MG63 (cell line): ENCODE results near the gene EHD4. TPM values are rescaled to one million over a fixed set of nuclear protein-coding genes. Genes with fewer than 3 reads are reported as not detected.
A peak's percentile ranks its signal among the peaks of the same experiment; 100 is the strongest.

ENCODE experiments used
- DNase-seq: peaks from one replicate; pipeline ENCODE4 v3.0.0-alpha.2; 2020
- H3K27me3 ChIP-seq: fragments of 250-450 bp; sonication (Bioruptor Pico); 2 replicates; pipeline ENCODE4 v1.5.1; 2020; ENCODE audit warnings: mild to moderate bottlenecking, moderate library complexity
- H3K36me3 ChIP-seq: fragments of 250-450 bp; sonication (Bioruptor Pico); 2 replicates; pipeline ENCODE4 v1.5.1; 2020; ENCODE audit warnings: mild to moderate bottlenecking, moderate library complexity
- H3K4me3 ChIP-seq: fragments of 250-450 bp; sonication (Bioruptor Pico); 2 replicates; pipeline ENCODE4 v1.5.1; 2020; ENCODE audit warnings: mild to moderate bottlenecking, moderate library complexity
- H3K9me3 ChIP-seq: fragments of 250-450 bp; sonication (Bioruptor Pico); 2 replicates; pipeline ENCODE4 v1.5.1; 2020; ENCODE audit warnings: mild to moderate bottlenecking, moderate library complexity
- total RNA-seq: library from RNA; depleted of rRNA; stranded (reverse); fragments of >200 nt; shearing (Covaris generic); gene quantifications from 2 replicates; pipeline ENCODE4 v1.2.3, GENCODE V29; 2014; ENCODE audit warnings: low replicate concordance

The EHD4 gene
- total RNA-seq, 1 experiment from 2014 or later, result 15.9 TPM

DNA sequence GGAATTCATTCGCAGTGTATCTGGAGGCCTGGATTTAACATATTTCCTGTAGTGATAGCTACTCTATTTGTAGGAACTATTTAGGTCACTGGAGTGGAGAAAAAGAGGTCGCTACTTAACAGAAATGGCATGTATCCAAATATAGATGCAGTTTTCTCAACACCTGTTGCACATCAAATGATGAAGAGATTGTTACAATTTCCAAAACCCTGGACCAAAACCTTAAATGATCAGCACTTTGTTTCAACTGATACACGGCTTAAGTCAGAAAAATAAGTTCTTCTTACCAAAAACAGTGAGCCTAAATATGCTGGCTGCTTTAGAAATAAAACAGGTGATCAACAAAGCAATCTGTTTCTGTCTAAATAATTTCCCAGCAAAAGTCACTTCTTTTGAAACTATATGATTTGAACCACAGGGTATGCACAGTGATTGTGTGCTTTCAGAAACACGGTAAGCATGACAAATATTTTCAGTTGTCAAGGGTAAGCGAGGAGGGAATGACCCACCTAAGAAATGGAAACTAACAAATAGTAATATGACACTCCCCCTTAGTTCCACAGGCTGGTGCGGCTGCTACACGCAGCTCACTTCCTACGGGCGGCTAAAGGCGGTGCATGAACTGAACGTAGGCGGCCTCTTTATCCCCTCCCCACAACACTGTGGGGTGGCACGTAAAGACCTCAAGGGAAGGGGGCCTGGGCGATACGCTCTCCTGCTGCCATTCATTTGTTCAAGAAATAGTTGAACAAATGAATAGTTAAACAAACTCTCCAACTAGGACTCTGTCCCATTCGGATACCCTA is 1.1 kb downstream of the EHD4 start:
- Histone ChIP-seq H3K9me3 (no peaks in the 10 kb centered on the region), H3K27me3 (no peaks in the 10 kb centered on the region), H3K36me3 (peaks cover 31% of the 10 kb centered on the region), H3K4me3 (peak overlapping the region; percentile 84)
- DNase-seq, result peak; percentile 67

DNA sequence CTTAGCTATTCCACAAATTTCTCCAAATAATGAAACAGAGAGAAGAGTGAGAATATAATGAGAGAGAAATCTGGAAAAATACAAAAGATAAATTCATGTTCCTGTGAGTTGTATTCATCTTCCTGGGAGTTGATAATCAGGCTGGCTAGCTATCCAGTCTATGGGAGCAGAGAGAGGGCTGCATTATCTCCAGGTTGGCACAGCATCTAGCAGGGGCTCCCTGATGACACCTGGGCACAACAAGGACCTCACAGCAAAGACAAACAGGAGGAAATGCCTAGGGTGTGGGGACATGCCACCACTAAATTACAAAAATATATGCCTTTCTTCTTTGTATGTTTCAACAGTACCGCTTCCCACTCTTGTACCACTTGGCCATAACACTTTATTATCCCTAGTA is 1.9 kb downstream of the EHD4 start:
- H3K36me3 ChIP-seq, result peaks cover 33% of the 10 kb centered on the region

DNA sequence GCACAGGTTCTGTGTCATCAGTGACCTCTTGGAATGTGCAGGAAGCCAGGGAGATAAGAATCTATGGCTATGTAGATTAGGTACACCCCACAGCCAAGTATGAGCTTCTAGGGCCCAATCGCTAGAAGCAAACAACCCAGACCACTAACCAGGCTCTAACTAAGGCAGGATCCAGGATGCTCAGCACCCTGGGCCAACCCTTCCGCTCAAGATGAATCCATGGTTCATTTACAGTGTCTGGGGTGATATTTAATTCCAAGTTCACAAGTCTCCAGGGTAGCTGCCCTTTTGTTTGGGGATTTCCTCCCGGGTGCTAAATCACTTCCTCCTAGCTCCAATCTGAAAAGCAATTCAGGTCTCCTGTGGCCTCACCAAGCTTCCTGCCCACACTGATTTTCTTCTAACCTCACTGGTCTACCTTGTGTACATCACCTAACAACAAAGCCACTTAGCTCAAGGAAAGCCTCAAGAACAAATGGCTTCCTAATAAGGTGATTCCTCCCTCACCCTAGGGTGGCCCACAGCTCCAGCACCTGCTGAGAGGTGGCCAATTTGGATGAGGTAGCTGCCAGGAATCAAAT is 2.4 kb downstream of the EHD4 start:
- Histone ChIP-seq H3K27me3 (no peaks in the 10 kb centered on the region), H3K9me3 (no peaks in the 10 kb centered on the region), H3K4me3 (peak overlapping the region; percentile 84), H3K36me3 (peaks cover 38% of the 10 kb centered on the region)
- no peak for DNase-seq

More for the DNA sequence above, 1.9 kb downstream of the EHD4 start:
- Histone ChIP-seq H3K9me3 (no peaks in the 10 kb centered on the region), H3K4me3 (peak overlapping the region; percentile 84), H3K27me3 (no peaks in the 10 kb centered on the region)
- DNase-seq, result no peak

DNA sequence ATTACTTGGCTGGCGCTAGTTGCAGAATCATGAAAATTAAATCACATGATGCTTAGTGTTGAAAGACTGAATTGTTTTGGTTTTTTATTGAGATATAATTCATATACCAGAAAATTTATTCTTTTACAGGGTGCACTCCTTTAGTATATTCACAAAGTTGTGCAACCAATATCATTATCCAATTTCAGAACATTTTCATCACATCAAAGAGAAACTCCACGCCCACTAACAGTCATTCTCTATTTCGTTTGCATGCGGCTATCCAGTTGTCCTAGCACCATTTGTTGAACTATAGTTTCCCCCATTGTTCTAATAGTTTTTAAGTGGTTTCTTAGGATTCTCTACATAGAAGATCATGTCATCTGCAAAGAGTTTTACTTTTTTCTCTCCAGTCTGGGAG is 3.7 kb downstream of the EHD4 start:
- H3K36me3 ChIP-seq, result peaks cover 43% of the 10 kb centered on the region
- no peak overlapping the region for H3K4me3 ChIP-seq
- no peaks in the 10 kb centered on the region for H3K27me3 ChIP-seq
- no peak for DNase-seq
- no peaks in the 10 kb centered on the region for H3K9me3 ChIP-seq

GRCh38 chr15:41967506-41968206 is 4.7 kb downstream of the EHD4 start:
- no peak for DNase-seq

GRCh38 chr15:41966920-41967465 is 5.4 kb downstream of the EHD4 start:
- Histone ChIP-seq H3K27me3 (no peaks in the 10 kb centered on the region), H3K9me3 (no peaks in the 10 kb centered on the region), H3K36me3 (peaks cover 46% of the 10 kb centered on the region), H3K4me3 (no peak overlapping the region)
- DNase-seq, result no peak

More at GRCh38 chr15:41967506-41968206, 4.7 kb downstream of the EHD4 start:
- H3K36me3 ChIP-seq, result peaks cover 43% of the 10 kb centered on the region
- no peaks in the 10 kb centered on the region for H3K27me3 ChIP-seq
- H3K4me3 ChIP-seq, result no peak overlapping the region
- H3K9me3 ChIP-seq, result no peaks in the 10 kb centered on the region

- H3K4me3 ChIP-seq, result no peak overlapping the region
- DNase-seq, result no peak
- H3K9me3 ChIP-seq, result no peaks in the 10 kb centered on the region
- H3K27me3 ChIP-seq, result no peaks in the 10 kb centered on the region
- H3K36me3 ChIP-seq, result peaks cover 48% of the 10 kb centered on the region
Observed at GRCh38 chr15:41966414-41966812, 5.9 kb downstream of the EHD4 start.

GRCh38 chr15:41965441-41966413 is 6.6 kb downstream of the EHD4 start:
- Histone ChIP-seq H3K27me3 (no peaks in the 10 kb centered on the region), H3K36me3 (peaks cover 42% of the 10 kb centered on the region), H3K4me3 (no peak overlapping the region), H3K9me3 (no peaks in the 10 kb centered on the region)
- peak; percentile 44 for DNase-seq

- DNase-seq, result no peak
- H3K4me3 ChIP-seq, result no peak overlapping the region
- H3K27me3 ChIP-seq, result no peaks in the 10 kb centered on the region
- H3K36me3 ChIP-seq, result peaks cover 44% of the 10 kb centered on the region
- no peaks in the 10 kb centered on the region for H3K9me3 ChIP-seq
Observed at GRCh38 chr15:41961595-41962202, 10.7 kb downstream of the EHD4 start.

DNA sequence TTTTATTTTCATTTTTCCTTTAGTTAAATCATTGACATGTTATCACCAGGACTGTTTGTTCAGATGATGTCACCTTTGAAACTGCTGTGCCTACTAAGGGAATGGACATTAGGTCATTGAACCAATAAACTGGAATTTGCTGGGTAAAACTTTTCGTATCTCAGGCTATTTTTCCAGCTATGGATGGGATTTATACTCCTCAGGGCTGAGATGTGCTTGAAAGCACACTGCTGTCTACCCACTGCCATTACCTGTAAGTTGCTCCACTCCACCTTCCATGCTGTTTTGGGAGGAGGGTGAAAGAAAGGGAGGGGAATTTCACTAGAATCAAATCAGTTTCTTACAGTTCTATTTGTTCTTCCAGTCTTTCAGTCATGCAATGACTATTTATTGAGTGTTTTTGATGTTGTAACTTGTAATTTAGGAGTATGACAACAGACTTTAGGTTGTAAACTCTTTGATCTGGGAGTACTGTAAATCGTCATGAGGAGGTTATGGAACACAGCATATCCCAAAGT is 11.3 kb downstream of the EHD4 start:
- Histone ChIP-seq H3K36me3 (peaks cover 44% of the 10 kb centered on the region), H3K9me3 (no peaks in the 10 kb centered on the region), H3K27me3 (no peaks in the 10 kb centered on the region), H3K4me3 (no peak overlapping the region)
- DNase-seq, result no peak

DNA sequence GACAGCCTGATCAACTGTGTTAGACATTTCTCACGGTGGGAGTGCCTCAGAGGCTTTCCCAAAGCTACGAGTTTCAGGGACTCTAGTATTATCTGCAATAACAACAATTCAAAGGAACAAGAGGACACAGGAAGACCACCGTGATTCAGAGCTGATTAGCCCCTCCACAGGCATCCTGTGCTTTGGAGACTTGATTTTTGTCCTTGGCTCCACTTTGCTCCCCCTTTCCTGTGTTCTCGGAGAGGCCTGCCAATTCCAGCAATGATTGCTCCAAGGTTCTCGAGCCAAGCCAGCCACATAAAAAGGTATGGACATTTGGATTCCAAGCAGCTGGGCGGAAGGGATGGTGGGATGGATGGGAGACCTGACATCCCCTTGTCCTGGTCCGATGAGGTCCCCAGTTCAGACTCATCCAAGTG is 14.3 kb downstream of the EHD4 start:
- Histone ChIP-seq H3K27me3 (no peaks in the 10 kb centered on the region), H3K9me3 (no peaks in the 10 kb centered on the region), H3K36me3 (peaks cover 48% of the 10 kb centered on the region), H3K4me3 (no peak overlapping the region)
- DNase-seq, result no peak

DNA sequence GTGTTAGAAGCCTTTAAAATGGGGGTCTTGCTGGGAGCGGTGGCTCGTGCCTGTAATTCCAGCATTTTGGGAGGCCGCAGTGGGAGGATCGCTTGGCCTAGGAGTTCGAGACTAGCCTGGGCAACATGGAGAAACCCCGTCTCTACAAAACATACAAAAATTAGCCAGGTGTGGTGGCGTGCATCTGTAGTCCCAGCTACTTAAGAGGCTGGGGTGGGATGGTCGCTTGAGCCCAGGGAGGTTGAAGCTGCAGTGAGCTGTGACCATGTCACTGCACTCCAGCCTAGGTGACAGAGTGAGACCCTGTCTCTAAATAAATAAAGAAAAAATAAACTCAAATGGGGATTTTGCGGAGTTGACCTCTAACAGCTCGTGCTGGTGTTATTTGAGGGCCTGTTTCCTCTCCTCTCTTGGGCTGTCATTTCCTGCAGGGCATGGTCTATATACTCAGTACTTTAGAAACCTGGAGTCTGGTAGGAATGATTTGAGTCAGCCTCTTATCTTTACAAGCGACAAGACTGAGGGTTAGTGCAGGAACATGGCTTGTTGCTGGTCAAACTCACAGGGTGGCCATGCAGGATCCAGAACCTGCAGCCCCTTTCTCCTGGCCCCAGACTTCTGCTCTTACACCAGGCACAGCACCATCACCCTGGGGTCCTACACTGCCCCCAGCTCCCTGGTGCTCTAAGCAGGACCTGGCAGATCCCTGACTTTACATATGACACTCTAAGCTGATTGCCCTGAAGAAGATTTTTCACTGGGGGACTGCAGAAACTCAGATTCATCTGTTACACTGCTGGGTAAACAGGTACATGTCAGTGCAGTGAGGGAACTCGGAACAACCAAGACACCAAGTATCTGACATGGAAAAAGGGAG is 15.1 kb downstream of the EHD4 start:
- Histone ChIP-seq H3K36me3 (peaks cover 53% of the 10 kb centered on the region), H3K9me3 (no peaks in the 10 kb centered on the region), H3K4me3 (no peak overlapping the region), H3K27me3 (no peaks in the 10 kb centered on the region)
- no peak for DNase-seq

DNA sequence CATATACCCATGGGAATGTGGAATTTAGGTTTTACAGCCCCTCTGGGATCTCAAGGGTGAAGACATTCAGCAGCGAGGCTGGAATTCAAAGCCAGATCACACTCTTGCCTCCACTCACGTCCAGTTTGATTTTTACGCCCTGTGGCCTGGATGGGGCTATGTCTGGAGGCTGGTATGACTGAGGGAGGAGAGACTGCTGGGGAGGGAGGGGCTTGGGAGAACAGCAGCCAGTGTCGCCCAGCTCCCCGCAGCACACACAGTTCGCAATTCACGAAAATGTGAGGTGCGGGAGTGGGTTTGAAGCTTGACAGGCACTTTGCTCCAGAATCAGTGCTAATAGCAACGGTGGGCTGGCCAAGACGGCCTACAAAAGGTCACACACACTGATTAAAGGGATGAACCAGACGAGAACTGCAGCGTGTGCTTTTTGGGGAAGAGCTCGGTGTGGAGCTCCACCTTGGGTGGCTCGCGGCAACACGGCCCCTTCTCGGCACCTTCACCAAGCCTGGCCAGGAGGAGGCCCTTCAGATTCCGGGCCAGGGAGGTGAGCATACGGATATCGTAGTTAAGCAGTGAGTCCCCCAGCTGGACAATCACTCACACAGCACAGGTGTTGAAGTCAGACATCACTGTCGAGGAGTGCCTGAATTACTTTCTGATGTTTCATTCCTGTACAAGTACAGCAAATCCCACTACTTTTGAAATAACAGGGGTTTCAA is 16.4 kb downstream of the EHD4 start:
- Histone ChIP-seq H3K4me3 (no peak overlapping the region), H3K27me3 (no peaks in the 10 kb centered on the region), H3K9me3 (no peaks in the 10 kb centered on the region), H3K36me3 (peaks cover 56% of the 10 kb centered on the region)
- DNase-seq, result no peak

DNA sequence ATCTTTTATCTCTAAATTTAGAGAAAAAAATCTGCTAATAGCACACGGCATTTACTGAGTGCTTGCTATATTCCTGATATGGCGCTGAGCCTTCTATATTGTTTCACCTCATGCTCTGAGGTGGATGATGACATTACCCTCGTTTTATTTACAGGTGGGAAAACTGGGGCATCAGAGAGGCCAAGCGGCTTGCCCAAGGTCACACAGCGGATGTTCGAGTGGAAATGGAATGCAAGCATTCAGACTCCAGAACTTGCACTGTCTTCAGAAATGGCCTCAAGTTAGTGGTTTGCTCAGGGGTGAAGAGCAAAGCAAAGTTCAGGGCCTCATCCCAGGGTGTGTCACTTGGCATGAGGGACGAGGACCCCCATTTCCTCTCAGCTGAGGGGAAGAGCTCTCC is 17.3 kb downstream of the EHD4 start:
- H3K27me3 ChIP-seq, result no peaks in the 10 kb centered on the region
- H3K9me3 ChIP-seq, result no peaks in the 10 kb centered on the region
- H3K36me3 ChIP-seq, result peaks cover 61% of the 10 kb centered on the region
- H3K4me3 ChIP-seq, result no peak overlapping the region
- no peak for DNase-seq
